CD4-positive, CD25-positive, alpha-beta regulatory T cell (primary cell): ENCODE results near the gene GRIP2. TPM values are rescaled to one million over a fixed set of nuclear protein-coding genes. Genes with fewer than 3 reads are reported as not detected.

Experiments used
- ATAC-seq, 2 donors: fragments of 150-1000 bp; cut with Tn5 transposase; one replicate each; pipeline ENCODE4 v1.10.0; 2021; ENCODE audit warnings: low read depth in 2 of 2, moderate number of reproducible peaks in 2 of 2, moderate library complexity in 1 of 2
- DNase-seq, 3 donors: peaks; one replicate each; pipeline versions ENCODE4 v3.0.0 to v3.0.0-alpha.2; 2012 to 2022; ENCODE audit warnings: mixed read lengths in 1 of 3
- H3K27ac ChIP-seq: one replicate; pipeline ENCODE4 v1.7.0; 2013; ENCODE audit warnings: mild to moderate bottlenecking, low read length; ENCODE audit not compliant: insufficient read depth, poor library complexity, severe bottlenecking
- H3K27me3 ChIP-seq: one replicate; pipeline ENCODE4 v1.7.0; 2013; ENCODE audit warnings: low read length; ENCODE audit not compliant: control insufficient read depth, insufficient read depth
- H3K36me3 ChIP-seq: one replicate; pipeline ENCODE4 v1.7.0; 2013; ENCODE audit warnings: mild to moderate bottlenecking, low read length, moderate library complexity; ENCODE audit not compliant: control insufficient read depth, insufficient read depth
- H3K4me1 ChIP-seq: 2 replicates; pipeline ENCODE4 v1.7.0; 2013; ENCODE audit warnings: mild to moderate bottlenecking, low read length; ENCODE audit not compliant: insufficient read depth, control insufficient read depth, poor library complexity, severe bottlenecking
- H3K4me3 ChIP-seq: one replicate; pipeline ENCODE4 v1.7.0; 2013; ENCODE audit warnings: low read depth, mild to moderate bottlenecking, low read length, moderate library complexity
- H3K9me3 ChIP-seq, 2 experiments: 1 replicate in 1 of 2; 2 replicates in 1 of 2; pipeline ENCODE4 v1.7.0; 2013; ENCODE audit warnings: low read length in 2 of 2, mild to moderate bottlenecking in 1 of 2, moderate library complexity in 1 of 2; ENCODE audit not compliant: control insufficient read depth in 2 of 2
- H3K27ac Mint-ChIP-seq, 3 donors: one replicate each; pipeline ENCODE4 v1.8.0; 2020 to 2022; ENCODE audit warnings: mild to moderate bottlenecking in 3 of 3, mixed read lengths in 3 of 3, moderate library complexity in 2 of 3
- H3K27me3 Mint-ChIP-seq: one replicate; pipeline ENCODE4 v1.8.0; 2022; ENCODE audit warnings: mild to moderate bottlenecking, mixed read lengths
- H3K36me3 Mint-ChIP-seq: one replicate; pipeline ENCODE4 v1.8.0; 2020; ENCODE audit warnings: mixed read lengths
- H3K4me1 Mint-ChIP-seq, 4 donors: one replicate each; pipeline ENCODE4 v1.8.0; 2020 to 2022; ENCODE audit warnings: mixed read lengths in 4 of 4, mild to moderate bottlenecking in 1 of 4
- H3K4me3 Mint-ChIP-seq, 4 donors: one replicate each; pipeline ENCODE4 v1.8.0; 2020 to 2022; ENCODE audit warnings: mild to moderate bottlenecking in 4 of 4, mixed read lengths in 4 of 4, moderate library complexity in 3 of 4
- H3K9me3 Mint-ChIP-seq, 7 donors: one replicate each; pipeline ENCODE4 v1.8.0; 2020 to 2022; ENCODE audit warnings: mixed read lengths in 7 of 7, mild to moderate bottlenecking in 3 of 7, moderate library complexity in 2 of 7
- polyA plus RNA-seq, 4 donors: library from polyadenylated mRNA; unstranded; fragments of 300-500 nt; fragmentation: Illumina TruSeq; gene quantifications; one replicate each; pipeline ENCODE4 v1.2.3, GENCODE V29; 2021
- total RNA-seq: library from RNA; stranded (reverse); gene quantifications from one replicate; pipeline ENCODE4 v1.2.3, GENCODE V29; 2022

The GRIP2 gene
- total and polyA plus RNA-seq, 5 donors from 2014 or later: 0.18 TPM; not detected in 4

GRCh38 chr3:14558029-14558428 is 17.9 kb upstream of the GRIP2 start:
- Mint-ChIP-seq H3K27me3 (peaks cover 16% of the 10 kb centered on the region), H3K36me3 (no peaks in the 10 kb centered on the region), H3K4me1 (peaks cover 0 to 8% (median 1%) of the 10 kb centered on the region in 4 donors), H3K4me3 (no peak overlapping the region), H3K27ac (no peak overlapping the region), H3K9me3 (peaks cover 0 to 3% (median 0%) of the 10 kb centered on the region in 7 donors)
- Histone ChIP-seq H3K27ac (no peak overlapping the region), H3K36me3 (no peaks in the 10 kb centered on the region), H3K9me3 (no peaks in the 10 kb centered on the region), H3K27me3 (peaks cover 6% of the 10 kb centered on the region), H3K4me3 (no peak overlapping the region), H3K4me1 (no peaks in the 10 kb centered on the region)
- ATAC-seq (no peak), DNase-seq (no peak)

- peaks cover 0 to 3% (median 0%) of the 10 kb centered on the region in 7 donors for H3K9me3 Mint-ChIP-seq
- no peak for ATAC-seq
- Histone ChIP-seq H3K27ac (no peak overlapping the region), H3K9me3 (no peaks in the 10 kb centered on the region), H3K36me3 (no peaks in the 10 kb centered on the region), H3K27me3 (peaks cover 6% of the 10 kb centered on the region), H3K4me1 (no peaks in the 10 kb centered on the region), H3K4me3 (no peak overlapping the region)
- no peak overlapping the region for H3K4me3 Mint-ChIP-seq
- H3K27me3 Mint-ChIP-seq: peaks cover 16% of the 10 kb centered on the region
- peaks cover 0 to 8% (median 1%) of the 10 kb centered on the region in 4 donors for H3K4me1 Mint-ChIP-seq
- no peak overlapping the region for H3K27ac Mint-ChIP-seq
- DNase-seq: no peak
- no peaks in the 10 kb centered on the region for H3K36me3 Mint-ChIP-seq
Measured at GRCh38 chr3:14555835-14556234, 15.7 kb upstream of the GRIP2 start.

- Mint-ChIP-seq H3K36me3 (no peaks in the 10 kb centered on the region), H3K4me1 (peaks cover 0 to 11% (median 1%) of the 10 kb centered on the region in 4 donors), H3K27me3 (peaks cover 16% of the 10 kb centered on the region), H3K4me3 (no peak overlapping the region), H3K9me3 (peaks cover 0 to 4% (median 0%) of the 10 kb centered on the region in 7 donors), H3K27ac (no peak overlapping the region)
- H3K4me3 ChIP-seq: no peak overlapping the region
- no peaks in the 10 kb centered on the region for H3K4me1 ChIP-seq
- no peaks in the 10 kb centered on the region for H3K9me3 ChIP-seq
- H3K27ac ChIP-seq: no peak overlapping the region
- H3K27me3 ChIP-seq: peaks cover 6% of the 10 kb centered on the region
- DNase-seq (no peak), ATAC-seq (no peak)
- no peaks in the 10 kb centered on the region for H3K36me3 ChIP-seq
Measured at GRCh38 chr3:14554715-14555114, 14.6 kb upstream of the GRIP2 start.

- no peaks in the 10 kb centered on the region for H3K9me3 ChIP-seq
- DNase-seq (no peak), ATAC-seq (no peak)
- Mint-ChIP-seq H3K36me3 (no peaks in the 10 kb centered on the region), H3K4me1 (peaks cover 0 to 11% (median 1%) of the 10 kb centered on the region in 4 donors), H3K27ac (no peak overlapping the region), H3K4me3 (no peak overlapping the region), H3K27me3 (peaks cover 16% of the 10 kb centered on the region), H3K9me3 (peaks cover 0 to 3% (median 0%) of the 10 kb centered on the region in 7 donors)
- no peak overlapping the region for H3K27ac ChIP-seq
- H3K27me3 ChIP-seq: peaks cover 6% of the 10 kb centered on the region
- no peaks in the 10 kb centered on the region for H3K4me1 ChIP-seq
- H3K4me3 ChIP-seq: no peak overlapping the region
- no peaks in the 10 kb centered on the region for H3K36me3 ChIP-seq
Measured at GRCh38 chr3:14553871-14554270, 13.7 kb upstream of the GRIP2 start.

- no peak overlapping the region for H3K27ac ChIP-seq
- no peaks in the 10 kb centered on the region for H3K9me3 ChIP-seq
- Mint-ChIP-seq H3K4me3 (no peak overlapping the region), H3K9me3 (peaks cover 0 to 3% (median 0%) of the 10 kb centered on the region in 7 donors), H3K36me3 (no peaks in the 10 kb centered on the region), H3K27me3 (peaks cover 20% of the 10 kb centered on the region), H3K27ac (no peak overlapping the region), H3K4me1 (peaks cover 0 to 11% (median 1%) of the 10 kb centered on the region in 4 donors)
- no peak overlapping the region for H3K4me3 ChIP-seq
- no peak for DNase-seq
- no peak for ATAC-seq
- peaks cover 3% of the 10 kb centered on the region for H3K27me3 ChIP-seq
- no peaks in the 10 kb centered on the region for H3K36me3 ChIP-seq
- H3K4me1 ChIP-seq: no peaks in the 10 kb centered on the region
Measured at GRCh38 chr3:14552717-14553116, 12.6 kb upstream of the GRIP2 start.

GRCh38 chr3:14552041-14552648 is 12.0 kb upstream of the GRIP2 start:
- peaks cover 0 to 11% (median 1%) of the 10 kb centered on the region in 4 donors for H3K4me1 Mint-ChIP-seq
- no peak for ATAC-seq
- DNase-seq: no peak
- H3K36me3 Mint-ChIP-seq: no peaks in the 10 kb centered on the region
- no peak overlapping the region for H3K27ac Mint-ChIP-seq
- H3K27ac ChIP-seq: no peak overlapping the region
- no peak overlapping the region for H3K4me3 Mint-ChIP-seq
- H3K4me3 ChIP-seq: no peak overlapping the region
- peaks cover 22% of the 10 kb centered on the region for H3K27me3 Mint-ChIP-seq
- H3K9me3 Mint-ChIP-seq: peaks cover 0 to 3% (median 0%) of the 10 kb centered on the region in 7 donors
- peaks cover 2% of the 10 kb centered on the region for H3K27me3 ChIP-seq
- H3K9me3 ChIP-seq: no peaks in the 10 kb centered on the region
- no peaks in the 10 kb centered on the region for H3K36me3 ChIP-seq
- no peaks in the 10 kb centered on the region for H3K4me1 ChIP-seq

- Mint-ChIP-seq H3K27me3 (peaks cover 18% of the 10 kb centered on the region), H3K4me3 (no peak overlapping the region), H3K9me3 (peaks cover 0 to 1% (median 0%) of the 10 kb centered on the region in 7 donors), H3K4me1 (peaks cover 0 to 6% (median 1%) of the 10 kb centered on the region in 4 donors), H3K36me3 (no peaks in the 10 kb centered on the region), H3K27ac (no peak overlapping the region)
- no peaks in the 10 kb centered on the region for H3K9me3 ChIP-seq
- no peak overlapping the region for H3K27ac ChIP-seq
- no peak for DNase-seq
- H3K36me3 ChIP-seq: no peaks in the 10 kb centered on the region
- H3K4me1 ChIP-seq: no peaks in the 10 kb centered on the region
- ATAC-seq: no peak
- no peak overlapping the region for H3K4me3 ChIP-seq
- peaks cover 2% of the 10 kb centered on the region for H3K27me3 ChIP-seq
Measured at GRCh38 chr3:14550651-14551611, 10.8 kb upstream of the GRIP2 start.
